ENCODE results near the gene CACNA1H. TPM values are rescaled to one million over a fixed set of nuclear protein-coding genes. Genes with fewer than 3 reads are reported as not detected.

The CACNA1H gene
- total and polyA plus RNA-seq, 2 of the 8 experiments (the other 6 are each of a cell fraction or from before 2014, with no cell fraction given): 14.0 to 28.7 TPM

- Histone ChIP-seq H3K36me3 (ENCODE audit: control insufficient read depth in 2 of 4, insufficient read depth in 4 of 4, low read length in 3 of 4) (no peaks in the 10 kb centered on the region), H3K9ac (replicated peaks in 1 of 4; ENCODE audit: extremely low read depth in 1 of 4, low read depth in 3 of 4, low read length in 3 of 4) (no peak overlapping the region), H4K5ac (ENCODE audit: insufficient read length, low read depth, low read length) (no peak overlapping the region), H2BK12ac (ENCODE audit: low read depth, low read length) (no peak overlapping the region), H3K79me1 (ENCODE audit: low read depth, low read length) (no peaks in the 10 kb centered on the region), H2BK120ac (replicated peaks; ENCODE audit: low read depth, low read length) (no peak overlapping the region), H3K27me3 (replicated peaks in 1 of 4; ENCODE audit: control insufficient read depth in 3 of 4, extremely low read depth in 1 of 4, insufficient read depth in 3 of 4, low read length in 3 of 4) (peaks cover 0 to 7% (median 5%) of the 10 kb centered on the region in 4 experiments; a peak in 5 of 7 replicates), H3K9me3 (ENCODE audit: insufficient read depth in 2 of 2, low read depth in 1 of 2, low read length in 1 of 2) (no peaks in the 10 kb centered on the region), H3K23me2 (ENCODE audit: low read depth, low read length) (no peaks in the 10 kb centered on the region; the same call in 1 of the 2 replicates), H4K91ac (replicated peaks; ENCODE audit: insufficient read length, low read length) (no peak overlapping the region), H4K20me1 (replicated peaks in 1 of 2; ENCODE audit: control insufficient read depth in 1 of 2, insufficient read depth in 2 of 2, low read length in 2 of 2) (peaks cover 0 to 4% of the 10 kb centered on the region in 2 experiments), H2BK20ac (ENCODE audit: low read length) (no peak overlapping the region), H3K79me2 (ENCODE audit: control insufficient read depth in 1 of 2, insufficient read depth in 2 of 2, low read length in 2 of 2) (no peaks in the 10 kb centered on the region), H3K4me1 (replicated peaks in 1 of 4; ENCODE audit: control insufficient read depth in 3 of 4, insufficient read depth in 4 of 4, low read length in 3 of 4) (peaks cover 0 to 5% (median under 1%) of the 10 kb centered on the region in 4 experiments; a peak in 4 of 7 replicates), H3K4me3 (ENCODE audit: extremely low read depth in 1 of 4, insufficient read depth in 2 of 4, low read depth in 3 of 4, low read length in 4 of 4) (no peak overlapping the region), H3K23ac (ENCODE audit: insufficient read length) (no peak overlapping the region), H2BK5ac (ENCODE audit: low read depth, low read length) (no peak overlapping the region), H4K8ac (ENCODE audit: extremely low read depth, insufficient read depth, low read length) (no peak overlapping the region), H3K4ac (replicated peaks; ENCODE audit: insufficient read length, low read depth, low read length) (no peak overlapping the region), H2AFZ (ENCODE audit: low read length) (no peak overlapping the region), H3K18ac (ENCODE audit: extremely low read depth, low read length) (no peak overlapping the region), H2AK5ac (ENCODE audit: low read depth, low read length) (no peak overlapping the region), H3K4me2 (ENCODE audit: insufficient read depth in 1 of 2, low read depth in 2 of 2, low read length in 2 of 2) (no peak overlapping the region), H3K27ac (ENCODE audit: low read depth, low read length) (no peak overlapping the region), H2BK15ac (ENCODE audit: low read length) (no peak overlapping the region), H3K14ac (ENCODE audit: insufficient read length) (no peak overlapping the region), H3K56ac (replicated peaks; ENCODE audit: insufficient read length, low read depth, low read length) (no peak overlapping the region)
- 84% methylated on average over 19 of the region's 19 CpGs; no CpG with 5 or more reads in 1 of the 2 experiments for WGBS, 2 experiments (ENCODE audit: extremely low coverage in 1 of 2, insufficient coverage in 1 of 2, insufficient read length in 1 of 2, insufficient replicate concordance in 2 of 2, low coverage in 1 of 2, low lambda C conversion rate in 2 of 2, missing lambda C conversion rate in 1 of 2)
- FAIRE-seq (no peak), DNase-seq (ENCODE audit: low read depth in 1 of 2, low spot score in 2 of 2) (no peak)
- CTCF ChIA-PET (ENCODE audit: partially characterized antibody): interaction anchor here (1.3 kb wide), 1 partner anchor 221 kb away, joined by 3 read pairs; no protein-coding TSS in a partner anchor
- POLR2A ChIA-PET (ENCODE audit: partially characterized antibody): interaction anchor here (0.9 to 1.1 kb wide), 2 partner anchors 37 to 41 kb away, joined by 3 to 4 read pairs; no protein-coding TSS in a partner anchor
- no peak for TF ChIP-seq SIN3A (conservative IDR thresholded peaks at IDR 0.05 in 1 of 2, IDR thresholded peaks at IDR 0.05 in 1 of 2; ENCODE audit: low read depth in 1 of 2, low read length in 2 of 2)
- no peak for TF ChIP-seq SUZ12 (IDR thresholded peaks at IDR 0.05; ENCODE audit: low read length)
- TF ChIP-seq POLR2A (IDR thresholded peaks at IDR 0.05; ENCODE audit: control extremely low read depth in 1 of 2, low read depth in 2 of 2, low read length in 2 of 2): no peak
- no peak for TF ChIP-seq NANOG (IDR thresholded peaks at IDR 0.05; ENCODE audit: insufficient read depth, low read depth, low read length, poor library complexity, severe bottlenecking)
- no peak for TF ChIP-seq TAF7 (optimal IDR thresholded peaks at IDR 0.05; ENCODE audit: borderline replicate concordance, low read depth, low read length)
- no peak for TF ChIP-seq GTF2F1 (IDR thresholded peaks at IDR 0.05; ENCODE audit: borderline replicate concordance, low read depth, low read length)
- TF ChIP-seq NRF1 (IDR thresholded peaks at IDR 0.05; ENCODE audit: low read depth, low read length): no peak
- TF ChIP-seq BACH1 (IDR thresholded peaks at IDR 0.05; ENCODE audit: low read length): no peak
- TF ChIP-seq CBX8 (IDR thresholded peaks at IDR 0.05; ENCODE audit: borderline replicate concordance, low read depth, low read length): no peak
- TF ChIP-seq EP300 (IDR thresholded peaks at IDR 0.05; ENCODE audit: borderline replicate concordance in 1 of 2, low read depth in 2 of 2, low read length in 2 of 2): no peak
- no peak for TF ChIP-seq RXRA (IDR thresholded peaks at IDR 0.05; ENCODE audit: insufficient read depth, low read depth, low read length)
- TF ChIP-seq EZH2 (IDR thresholded peaks at IDR 0.05; ENCODE audit: low read depth, low read length, severe bottlenecking): no peak
- no peak for TF ChIP-seq EGR1 (IDR thresholded peaks at IDR 0.05; ENCODE audit: borderline replicate concordance, low read depth, low read length)
- no peak for TF ChIP-seq ASH2L (IDR thresholded peaks at IDR 0.05; ENCODE audit: low read length)
Observed at GRCh38 chr16:1109648-1110047, 43.3 kb upstream of the CACNA1H start.
